Inferior parietal cortex (tissue), 1 donor: ENCODE measurements around the gene CIBAR2.

Source experiments
- DNase-seq: peaks from one replicate; pipeline ENCODE4 v3.0.0-alpha.2; 2016; ENCODE audit errors: extremely low spot score

The CIBAR2 gene

DNA sequence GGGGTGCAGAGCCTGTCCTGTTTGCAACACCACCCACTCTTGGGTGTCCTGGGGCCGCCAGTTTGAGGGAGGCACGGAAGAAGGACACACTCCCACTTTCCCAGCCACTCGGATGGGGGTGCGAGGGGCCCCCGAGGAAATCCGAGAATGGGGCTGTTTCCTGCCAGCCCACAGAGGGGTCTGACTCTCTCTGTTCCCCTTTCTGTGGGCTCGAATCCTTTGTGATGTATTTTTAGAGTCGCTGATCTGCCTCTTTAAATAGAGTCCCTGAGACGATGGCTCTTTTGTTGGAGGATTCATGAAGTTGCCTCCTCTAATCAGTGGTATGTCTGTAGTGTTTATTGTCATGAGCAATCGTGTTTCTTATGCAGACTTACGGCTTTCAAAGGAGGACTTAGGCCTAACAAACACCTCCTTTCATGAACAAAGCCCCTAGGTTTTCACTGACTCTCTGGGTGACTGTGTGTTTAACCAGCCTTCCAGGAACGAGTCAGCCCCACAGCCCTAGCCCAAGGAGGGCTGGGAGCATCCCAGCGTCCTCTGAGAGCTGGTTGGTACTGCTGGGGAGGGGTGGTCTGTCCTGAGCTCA, 29.1 kb downstream of the CIBAR2 start:
- DNase-seq: no peak

- DNase-seq: no peak
Measured at GRCh38 chr16:85082173-85083050, 29.9 kb downstream of the CIBAR2 start.

DNA sequence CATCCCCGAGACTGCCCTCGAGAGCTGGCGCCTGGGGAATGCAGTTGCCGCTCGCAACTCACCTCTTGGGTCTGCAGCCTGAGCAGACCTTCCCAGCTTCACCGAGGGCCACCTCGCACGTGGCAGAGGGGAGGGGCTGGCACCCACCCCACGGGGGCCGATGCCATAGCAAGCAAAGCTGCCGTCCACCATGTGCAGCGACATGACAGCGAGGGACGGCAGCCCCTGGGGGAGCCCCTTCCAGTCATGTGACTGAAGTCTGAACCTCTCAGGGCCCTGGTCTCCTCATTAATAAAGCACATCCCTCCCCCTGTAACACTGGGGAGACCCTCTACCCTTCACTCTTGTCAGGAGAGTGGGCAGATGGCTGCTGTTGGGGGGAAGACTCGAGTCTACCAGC, 30.5 kb downstream of the CIBAR2 start:
- DNase-seq: no peak

- DNase-seq: no peak
Measured at GRCh38 chr16:85081038-85081437, 31.2 kb downstream of the CIBAR2 start.

GRCh38 chr16:85079785-85080570, 32.3 kb downstream of the CIBAR2 start:
- DNase-seq: no peak

GRCh38 chr16:85078952-85079351, 33.3 kb downstream of the CIBAR2 start:
- DNase-seq: no peak

- no peak for DNase-seq
Measured at GRCh38 chr16:85078226-85078625, 34.0 kb downstream of the CIBAR2 start.

GRCh38 chr16:85077576-85078125, 34.6 kb downstream of the CIBAR2 start:
- no peak for DNase-seq

- no peak for DNase-seq
Measured at GRCh38 chr16:85077039-85077438, 35.2 kb downstream of the CIBAR2 start.

DNA sequence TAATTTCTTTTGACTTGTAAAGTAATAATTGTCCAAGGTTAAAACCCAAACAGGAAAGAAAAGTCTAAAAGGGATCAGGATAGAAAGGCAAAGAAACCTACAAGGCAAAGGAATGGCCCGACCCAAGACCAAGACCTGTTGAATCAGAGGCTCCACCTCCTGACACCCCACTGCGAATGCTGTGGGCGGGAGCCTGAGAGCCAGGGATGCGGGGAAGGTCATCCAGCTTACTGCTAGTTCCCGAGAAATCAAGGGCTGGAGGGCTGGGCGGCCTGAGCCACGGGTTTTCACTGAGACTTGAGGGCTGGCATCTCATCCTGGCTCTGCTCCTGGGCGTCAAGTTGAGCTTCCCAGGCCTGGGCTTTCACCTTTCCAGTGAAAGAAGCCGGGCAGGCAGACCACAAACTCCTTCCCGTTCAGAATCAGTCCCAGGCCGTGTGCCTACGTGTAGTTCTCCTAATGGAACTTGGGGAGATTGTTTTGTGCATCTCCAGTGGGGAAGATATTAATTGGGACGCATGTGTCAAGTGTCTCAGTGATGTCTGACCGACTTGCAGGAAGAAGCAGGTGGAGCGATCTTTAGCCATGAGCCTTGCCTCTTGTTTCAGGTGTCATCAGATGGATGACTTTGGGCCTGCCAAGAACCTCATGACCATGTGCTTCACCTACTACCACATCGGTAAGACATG, 36.9 kb downstream of the CIBAR2 start:
- DNase-seq: no peak

- no peak for DNase-seq
Measured at GRCh38 chr16:85074225-85074914, 37.9 kb downstream of the CIBAR2 start.

DNA sequence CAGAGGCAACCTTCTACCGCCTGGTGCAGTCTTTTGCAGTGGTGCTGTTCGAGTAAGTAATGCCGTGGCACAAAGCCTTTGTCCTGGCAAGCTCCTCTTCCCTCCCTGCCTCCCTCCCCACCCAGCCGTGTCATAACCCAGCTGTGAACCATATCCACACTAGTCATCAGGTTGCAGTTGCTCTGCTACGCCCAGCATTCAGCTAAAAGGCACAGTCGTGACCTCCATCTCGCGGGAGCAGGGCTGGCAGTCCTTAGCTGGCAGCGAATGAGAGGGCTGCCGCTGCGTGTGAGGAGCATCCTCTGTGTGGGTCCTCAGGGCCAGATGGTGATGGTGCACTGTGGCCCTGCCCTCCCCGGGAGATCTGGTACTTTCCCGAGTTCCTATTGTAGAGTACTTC, 39.3 kb downstream of the CIBAR2 start:
- DNase-seq: no peak

- no peak for DNase-seq
Measured at GRCh38 chr16:85072076-85072860, 40.0 kb downstream of the CIBAR2 start.

- DNase-seq: no peak
Measured at GRCh38 chr16:85069171-85069570, 43.1 kb downstream of the CIBAR2 start.

DNA sequence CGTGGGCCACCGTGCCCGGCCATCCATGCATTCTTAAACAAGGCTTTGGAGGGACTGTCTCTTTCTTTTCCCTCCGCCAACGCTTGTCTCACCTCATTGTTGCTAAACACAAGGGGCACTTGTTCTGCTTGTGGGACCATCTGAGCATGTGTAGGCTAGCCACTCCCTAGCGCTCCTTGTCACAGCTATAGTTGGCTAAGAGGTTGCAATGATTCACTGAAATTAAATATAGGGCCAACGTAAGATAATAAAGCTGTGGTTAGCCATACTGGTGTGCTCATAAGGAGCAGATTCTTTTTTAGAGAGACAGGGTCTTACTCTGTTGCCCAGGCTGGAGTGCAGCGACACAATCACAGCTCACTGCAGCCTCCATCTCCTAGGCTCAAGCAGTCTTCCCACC, 43.5 kb downstream of the CIBAR2 start:
- DNase-seq: no peak

- DNase-seq: no peak
Measured at GRCh38 chr16:85067426-85067825, 44.8 kb downstream of the CIBAR2 start.

- DNase-seq: no peak
Measured at GRCh38 chr16:85067024-85067423, 45.2 kb downstream of the CIBAR2 start.

DNA sequence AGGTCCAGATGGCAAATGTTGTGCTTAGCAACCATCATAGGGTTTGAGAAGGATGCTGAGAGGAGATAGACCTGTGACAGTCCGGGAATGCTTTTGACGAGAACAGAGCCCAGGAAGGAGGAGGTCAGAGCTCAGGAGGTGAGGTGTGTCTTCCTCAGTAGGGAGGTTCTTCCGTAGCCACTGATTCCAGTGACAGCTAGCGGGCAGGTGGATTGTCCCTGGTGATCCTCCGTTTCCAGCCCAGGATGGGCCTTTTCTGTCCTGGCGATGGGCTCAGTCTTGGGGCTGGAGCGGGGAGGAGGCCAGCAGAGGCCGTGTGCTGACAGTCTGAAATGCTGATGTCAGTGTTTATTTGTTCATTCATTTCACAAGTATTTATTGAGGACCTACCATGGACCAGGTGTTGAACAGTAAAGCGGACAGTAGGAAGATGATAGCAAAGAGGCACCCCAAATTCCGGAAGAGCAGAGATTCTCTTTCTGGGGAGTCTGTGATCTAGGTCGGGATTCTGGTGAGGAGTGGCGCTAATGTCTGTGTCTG, 45.9 kb downstream of the CIBAR2 start:
- no peak for DNase-seq

DNA sequence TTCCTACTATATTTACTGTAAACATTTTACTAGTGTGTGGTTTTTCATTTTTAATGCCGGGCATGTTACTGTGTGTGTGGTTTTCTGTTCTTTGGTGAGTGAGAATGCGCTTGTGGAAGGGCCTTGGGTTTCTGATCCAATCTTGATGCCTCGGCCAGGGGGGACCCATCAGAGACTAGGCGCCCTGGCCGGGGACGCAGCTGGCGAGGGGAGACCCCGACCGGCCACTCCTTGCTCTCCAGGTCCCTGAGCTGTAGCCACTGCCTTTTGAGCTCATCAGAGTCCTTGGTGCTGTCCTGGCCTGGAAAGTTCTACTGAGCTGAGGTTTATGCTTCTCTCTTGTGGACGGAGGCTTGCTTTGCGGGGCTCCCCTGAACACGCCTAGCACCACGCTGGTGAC, 47.2 kb downstream of the CIBAR2 start:
- DNase-seq: no peak

DNA sequence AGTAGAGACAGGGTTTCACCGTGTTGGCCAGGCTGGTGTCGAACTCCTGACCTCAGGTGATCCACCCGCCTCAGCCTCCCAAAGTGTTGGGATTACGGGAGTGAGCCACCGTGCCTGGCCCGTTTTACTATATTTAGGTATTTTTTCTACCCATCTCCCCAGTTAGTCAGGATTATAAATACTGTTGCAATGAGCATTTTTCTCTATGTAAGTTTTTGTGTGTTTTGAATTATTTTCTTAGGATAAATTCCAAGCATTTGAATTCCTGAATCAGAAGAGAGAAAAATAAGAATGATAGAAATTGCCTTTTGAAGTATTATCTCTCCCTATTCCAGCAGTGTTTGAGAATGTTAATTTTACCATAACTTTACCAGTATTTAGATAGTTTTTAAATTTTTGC, 48.1 kb downstream of the CIBAR2 start:
- no peak for DNase-seq
